ENCODE results near the gene USHBP1. TPM values are rescaled to one million over a fixed set of nuclear protein-coding genes. Genes with fewer than 3 reads are reported as not detected.

The USHBP1 gene
- total and polyA plus RNA-seq, 10 of the 15 experiments (the other 5 are each of a cell fraction or from before 2014, with no cell fraction given), result 0.05 to 0.96 (median 0.22) TPM; not detected in 2

DNA sequence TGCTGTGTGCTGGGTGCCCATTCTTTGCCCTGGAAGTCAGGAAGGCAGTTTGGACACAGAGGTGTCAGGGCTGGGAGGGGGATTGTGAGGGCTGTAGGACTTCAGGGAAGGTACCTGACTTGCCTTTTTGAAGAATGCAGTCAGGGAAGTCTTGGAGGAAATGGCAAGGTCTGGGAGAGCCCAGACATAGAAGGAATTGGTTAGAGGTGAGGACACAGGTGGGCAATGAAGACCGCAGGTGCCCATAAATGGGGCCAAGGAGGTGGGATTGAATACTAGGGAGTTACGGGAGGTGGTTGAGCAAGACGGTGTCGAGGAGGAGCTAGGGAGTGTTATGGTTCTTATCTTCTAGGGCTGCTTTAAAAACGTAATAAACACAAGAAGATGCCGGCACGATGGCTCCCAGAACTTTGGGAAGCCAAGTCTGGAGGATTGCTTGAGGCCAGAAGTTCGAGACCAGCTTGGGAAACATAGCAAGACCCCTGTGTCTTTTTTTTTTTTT lies 43.4 kb upstream of the USHBP1 start:
- intact Hi-C loops (cut with micrococcal nuclease; ENCODE audit: unreplicated experiment) (loop anchor here (10.0 kb wide), 1 partner anchor 413 kb away; no protein-coding TSS in a partner anchor), in situ Hi-C loops (cut with MboI) (no loop called here)
- H4K20me1 ChIP-seq (ENCODE audit: control insufficient read depth, insufficient read depth), result peaks cover 3% of the 10 kb centered on the region; the same call in 1 of the 2 replicates
- H3K4me1 ChIP-seq (ENCODE audit: control insufficient read depth, insufficient read depth, low read length), result peaks cover 24% of the 10 kb centered on the region
- SMC1A ChIA-PET (ENCODE audit: uncharacterized antibody, unreplicated experiment), result interaction anchor here (2.0 kb wide), 1 partner anchor 15 kb away, joined by 5 read pairs; no protein-coding TSS in a partner anchor
- peak overlapping the region; percentile 25 for H3K4me2 ChIP-seq (ENCODE audit: control insufficient read depth, insufficient read depth)
- CTCF ChIA-PET, result interaction anchor here (0.7 to 1.8 kb wide), 2 partner anchors 78 to 309 kb away, joined by 3 to 9 read pairs; no protein-coding TSS in a partner anchor
- DNase-seq (ENCODE audit: low read depth, low spot score), result no peak
- TF ChIP-seq BMI1 (IDR thresholded peaks at IDR 0.05; ENCODE audit: borderline replicate concordance), result no peak
- no peak for TF ChIP-seq SIN3A (IDR thresholded peaks at IDR 0.05; ENCODE audit: low read depth, low read length)
- TF ChIP-seq FOXM1 (IDR thresholded peaks at IDR 0.05; ENCODE audit: low read depth, low read length), result no peak
- TF ChIP-seq EGR1 (IDR thresholded peaks at IDR 0.05; ENCODE audit: borderline replicate concordance in 1 of 2, low read depth in 2 of 2, low read length in 2 of 2), result no peak
- no peak for TF ChIP-seq HSF1 (IDR thresholded peaks at IDR 0.05; ENCODE audit: low read depth, low read length)
- no peak for TF ChIP-seq CBFB (IDR thresholded peaks at IDR 0.05; ENCODE audit: low read depth)
- no peak for TF ChIP-seq ZBTB4 (CRISPR knock-in tag; IDR thresholded peaks at IDR 0.05)
- TF ChIP-seq IKZF2 (IDR thresholded peaks at IDR 0.05), result no peak
- no peak for TF ChIP-seq ZNF217 (IDR thresholded peaks at IDR 0.05)
- TF ChIP-seq POLR2AphosphoS5 (IDR thresholded peaks at IDR 0.05; ENCODE audit: low read length), result no peak
- no peak for TF ChIP-seq GABPA (IDR thresholded peaks at IDR 0.05; ENCODE audit: low read depth)
- TF ChIP-seq RELA (IDR thresholded peaks at IDR 0.05; ENCODE audit: borderline replicate concordance, partially characterized antibody), result no peak
- no peak for TF ChIP-seq SMC3 (IDR thresholded peaks at IDR 0.05; ENCODE audit: borderline replicate concordance, low read length)
- TF ChIP-seq, protein P1, sequence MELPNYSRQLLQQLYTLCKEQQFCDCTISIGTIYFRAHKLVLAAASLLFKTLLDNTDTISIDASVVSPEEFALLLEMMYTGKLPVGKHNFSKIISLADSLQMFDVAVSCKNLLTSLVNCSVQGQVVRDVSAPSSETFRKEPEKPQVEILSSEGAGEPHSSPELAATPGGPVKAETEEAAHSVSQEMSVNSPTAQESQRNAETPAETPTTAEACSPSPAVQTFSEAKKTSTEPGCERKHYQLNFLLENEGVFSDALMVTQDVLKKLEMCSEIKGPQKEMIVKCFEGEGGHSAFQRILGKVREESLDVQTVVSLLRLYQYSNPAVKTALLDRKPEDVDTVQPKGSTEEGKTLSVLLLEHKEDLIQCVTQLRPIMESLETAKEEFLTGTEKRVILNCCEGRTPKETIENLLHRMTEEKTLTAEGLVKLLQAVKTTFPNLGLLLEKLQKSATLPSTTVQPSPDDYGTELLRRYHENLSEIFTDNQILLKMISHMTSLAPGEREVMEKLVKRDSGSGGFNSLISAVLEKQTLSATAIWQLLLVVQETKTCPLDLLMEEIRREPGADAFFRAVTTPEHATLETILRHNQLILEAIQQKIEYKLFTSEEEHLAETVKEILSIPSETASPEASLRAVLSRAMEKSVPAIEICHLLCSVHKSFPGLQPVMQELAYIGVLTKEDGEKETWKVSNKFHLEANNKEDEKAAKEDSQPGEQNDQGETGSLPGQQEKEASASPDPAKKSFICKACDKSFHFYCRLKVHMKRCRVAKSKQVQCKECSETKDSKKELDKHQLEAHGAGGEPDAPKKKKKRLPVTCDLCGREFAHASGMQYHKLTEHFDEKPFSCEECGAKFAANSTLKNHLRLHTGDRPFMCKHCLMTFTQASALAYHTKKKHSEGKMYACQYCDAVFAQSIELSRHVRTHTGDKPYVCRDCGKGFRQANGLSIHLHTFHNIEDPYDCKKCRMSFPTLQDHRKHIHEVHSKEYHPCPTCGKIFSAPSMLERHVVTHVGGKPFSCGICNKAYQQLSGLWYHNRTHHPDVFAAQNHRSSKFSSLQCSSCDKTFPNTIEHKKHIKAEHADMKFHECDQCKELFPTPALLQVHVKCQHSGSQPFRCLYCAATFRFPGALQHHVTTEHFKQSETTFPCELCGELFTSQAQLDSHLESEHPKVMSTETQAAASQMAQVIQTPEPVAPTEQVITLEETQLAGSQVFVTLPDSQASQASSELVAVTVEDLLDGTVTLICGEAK (IDR thresholded peaks at IDR 0.05; ENCODE audit: borderline replicate concordance), result no peak
- no peak for ATAC-seq
- 75% methylated on average over 8 of the region's 8 CpGs for WGBS (ENCODE audit: insufficient coverage, insufficient replicate concordance, low lambda C conversion rate, missing lambda C conversion rate)
- peaks cover 0 to 5% of the 10 kb centered on the region in 2 experiments; a peak in 1 of 4 replicates for H3K36me3 ChIP-seq (ENCODE audit: control insufficient read depth in 2 of 2, insufficient read depth in 2 of 2, low read length in 1 of 2)
- H3K4me3 ChIP-seq, result no peak overlapping the region
- no peak overlapping the region for H3K27ac ChIP-seq (ENCODE audit: control insufficient read depth, insufficient read depth)
- no peak for FAIRE-seq
- RAD21 ChIA-PET (ENCODE audit: unreplicated experiment), result interaction anchor here (0.5 to 1.5 kb wide), 2 partner anchors 111 to 199 kb away, joined by 3 read pairs; no protein-coding TSS in a partner anchor
- H3K27me3 ChIP-seq (replicated peaks in 1 of 2; ENCODE audit: control insufficient read depth in 2 of 2, insufficient read depth in 2 of 2, low read length in 1 of 2), result no peaks in the 10 kb centered on the region
- H3K79me2 ChIP-seq (ENCODE audit: control insufficient read depth, insufficient read depth, low read length), result peaks cover 39% of the 10 kb centered on the region
- POLR2A ChIA-PET, result interaction anchor here (0.6 to 2.9 kb wide), 3 partner anchors 24 to 97 kb away, joined by 4 to 24 read pairs (median 6); partner anchors contain the start of genes ANO8 and BST2
- BruUV-seq (replicated peaks), result no TSS peak
- H3K9ac ChIP-seq (ENCODE audit: control insufficient read depth, insufficient read depth, low read length), result no peak overlapping the region
- H2AFZ ChIP-seq (ENCODE audit: control insufficient read depth, low read depth, low read length), result no peak overlapping the region
- no peaks in the 10 kb centered on the region for H3K9me3 ChIP-seq (replicated peaks; ENCODE audit: control insufficient read depth, insufficient read depth, low read length)

Data from GM12878 (cell line).